HUDEP-2 (cell line): ENCODE results near the gene MIAT.
A peak's percentile ranks its signal among the peaks of the same experiment; 100 is the strongest.

Experiments used
- DNase-seq, 76 experiments: peaks; one replicate each; lab custom pipeline; 2025; ENCODE audit not compliant: unreplicated experiment in 76 of 76; lab: John Stamatoyannopoulos, UW

MIAT gene

GRCh38 chr22:26665813-26666231 is 8.4 kb downstream of the MIAT start:
- no peak for DNase-seq

DNA sequence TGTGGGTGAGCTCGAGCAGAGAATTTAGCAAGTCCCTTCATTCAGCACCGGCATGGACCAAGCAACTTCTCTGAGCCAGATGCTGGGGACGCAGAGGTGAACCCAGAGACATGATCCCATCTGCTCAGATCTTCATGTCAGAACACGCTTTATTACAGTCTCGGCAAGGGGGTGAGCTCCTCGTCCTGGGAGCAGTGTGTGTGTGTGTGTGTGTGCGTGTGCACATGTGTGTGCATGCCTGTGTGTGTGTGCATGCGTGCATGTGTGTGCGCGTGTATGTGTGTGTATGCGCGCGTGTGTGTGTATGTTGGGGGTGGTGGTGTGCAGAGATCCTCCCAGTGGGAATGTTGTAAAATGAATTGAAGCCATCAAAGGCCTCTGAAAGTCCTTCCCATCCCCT is 9.8 kb downstream of the MIAT start:
- DNase-seq = no peak

GRCh38 chr22:26669060-26669481 is 11.7 kb downstream of the MIAT start:
- peak in 49 of 76 experiments; percentile 8 to 62 (median 33) for DNase-seq

DNA sequence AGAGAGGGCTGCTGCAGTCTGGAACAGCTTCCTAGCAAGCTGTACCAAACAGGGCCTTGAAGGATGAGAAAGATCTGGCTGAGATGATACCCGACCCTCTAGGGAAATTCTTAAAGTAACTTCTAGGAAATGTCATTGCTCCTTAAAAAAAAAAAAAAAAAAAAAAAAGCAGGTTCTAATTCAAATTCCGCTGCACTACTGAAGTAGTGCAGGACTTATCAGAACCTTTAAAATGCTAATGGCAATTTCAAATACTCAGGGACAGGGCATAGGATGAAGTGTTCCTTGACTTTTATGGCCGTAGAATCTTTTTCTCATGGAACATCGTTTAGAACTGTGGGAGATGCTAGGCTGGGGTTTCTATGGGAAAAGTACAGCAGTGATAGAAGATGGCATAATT is 13.1 kb downstream of the MIAT start:
- no peak for DNase-seq

DNA sequence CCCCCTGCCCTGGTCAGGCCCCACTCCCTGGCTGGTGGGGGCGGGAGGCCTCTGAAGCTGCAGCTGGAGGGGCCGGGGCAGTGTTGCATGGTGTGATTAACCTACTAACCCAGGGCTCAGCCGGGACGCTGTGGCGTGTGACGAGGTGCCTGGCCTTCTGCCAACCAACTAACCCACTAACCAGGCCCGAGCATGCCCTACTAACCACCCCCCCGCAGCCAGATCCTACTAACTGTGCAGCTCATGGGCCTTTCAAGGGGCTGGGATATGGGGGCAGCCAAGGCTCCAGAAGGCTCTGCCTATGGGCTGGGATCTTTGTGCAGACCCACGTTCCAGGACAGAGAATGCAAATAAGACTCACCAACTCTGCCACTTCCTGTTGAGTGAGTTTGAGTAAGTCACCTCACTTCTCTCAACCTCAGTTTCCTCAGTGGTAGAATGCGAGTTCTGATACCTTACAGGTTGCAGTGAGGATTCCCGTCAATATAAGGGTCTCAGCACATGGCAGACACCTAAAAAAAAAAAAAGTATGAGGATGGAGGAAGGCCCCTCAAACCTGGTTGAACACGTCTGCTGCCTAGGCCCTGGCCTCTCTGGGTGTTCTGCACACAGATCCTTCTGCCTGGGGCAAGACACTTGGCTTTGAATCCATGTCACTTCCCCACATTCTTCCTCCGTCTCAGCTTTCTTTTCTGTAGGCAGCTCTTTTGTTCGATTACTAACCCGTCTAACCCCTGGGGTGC is 14.1 kb downstream of the MIAT start:
- DNase-seq = peak in 2 of 76 experiments; percentile 1 to 7

DNA sequence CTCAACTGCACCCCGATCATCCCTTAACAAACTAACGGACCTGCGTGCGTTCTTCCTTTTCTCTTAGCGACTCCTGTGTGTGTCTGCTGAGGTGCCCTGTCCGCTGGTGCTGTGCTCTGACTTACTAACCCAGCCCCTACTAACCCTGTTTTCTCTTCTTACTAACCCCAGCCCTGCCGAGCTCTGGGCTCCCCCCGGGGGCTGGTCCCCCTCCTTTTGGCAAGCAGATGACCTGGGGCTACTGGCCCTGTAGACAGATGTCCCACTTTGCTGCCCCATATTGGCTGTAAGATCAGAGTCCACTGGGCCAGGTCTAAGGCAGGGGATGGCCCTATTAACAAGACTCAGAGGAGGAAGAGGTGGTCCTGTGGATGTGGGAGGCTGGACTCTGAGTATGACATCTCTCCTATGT is 14.7 kb downstream of the MIAT start:
- no peak for DNase-seq

- peak in 75 of 76 experiments; percentile 33 to 98 (median 87) for DNase-seq
Observed at GRCh38 chr22:26672590-26673468, 15.4 kb downstream of the MIAT start.

DNA sequence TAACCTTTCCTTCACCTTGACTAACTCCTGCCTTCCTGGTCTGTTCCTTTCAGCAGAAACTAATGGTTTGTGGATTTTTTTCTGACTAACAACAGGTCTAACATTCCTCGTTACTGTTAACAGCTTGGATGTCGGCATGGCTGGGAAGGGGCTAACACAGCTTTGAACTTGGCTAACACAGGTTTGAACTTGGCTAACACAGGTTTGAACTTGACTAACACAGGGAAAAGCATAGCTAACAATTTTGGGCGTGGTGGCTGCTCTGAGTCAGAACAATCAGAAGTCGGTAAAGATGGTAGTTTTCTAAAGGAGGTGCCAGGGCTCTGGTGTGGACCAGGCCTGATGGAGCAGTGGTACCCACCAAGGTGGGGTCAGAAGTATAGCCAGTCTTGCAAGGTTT is 16.1 kb downstream of the MIAT start:
- DNase-seq = no peak

- no peak for DNase-seq
Observed at GRCh38 chr22:26674211-26675190, 17.1 kb downstream of the MIAT start.

GRCh38 chr22:26675687-26676268 is 18.4 kb downstream of the MIAT start:
- no peak for DNase-seq

DNA sequence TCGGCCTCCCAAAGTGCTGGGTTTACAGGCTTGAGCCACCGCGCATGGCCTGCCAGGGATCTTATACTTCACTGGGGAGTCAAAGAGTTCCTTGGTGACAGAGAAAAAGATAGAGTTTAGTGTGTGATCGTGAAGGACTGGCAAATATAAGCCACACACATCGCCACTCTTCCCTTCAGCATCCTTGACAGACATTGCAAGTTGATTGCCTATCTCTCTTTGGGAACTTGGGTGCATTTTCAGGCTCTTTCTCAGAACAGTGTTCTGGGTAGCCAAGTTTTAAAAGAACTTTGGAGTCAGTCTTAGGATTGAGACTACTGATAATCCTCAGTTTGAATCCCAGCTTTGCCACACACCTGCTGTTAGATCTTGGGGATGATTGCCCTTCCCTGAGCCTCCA is 19.8 kb downstream of the MIAT start:
- no peak for DNase-seq

DNA sequence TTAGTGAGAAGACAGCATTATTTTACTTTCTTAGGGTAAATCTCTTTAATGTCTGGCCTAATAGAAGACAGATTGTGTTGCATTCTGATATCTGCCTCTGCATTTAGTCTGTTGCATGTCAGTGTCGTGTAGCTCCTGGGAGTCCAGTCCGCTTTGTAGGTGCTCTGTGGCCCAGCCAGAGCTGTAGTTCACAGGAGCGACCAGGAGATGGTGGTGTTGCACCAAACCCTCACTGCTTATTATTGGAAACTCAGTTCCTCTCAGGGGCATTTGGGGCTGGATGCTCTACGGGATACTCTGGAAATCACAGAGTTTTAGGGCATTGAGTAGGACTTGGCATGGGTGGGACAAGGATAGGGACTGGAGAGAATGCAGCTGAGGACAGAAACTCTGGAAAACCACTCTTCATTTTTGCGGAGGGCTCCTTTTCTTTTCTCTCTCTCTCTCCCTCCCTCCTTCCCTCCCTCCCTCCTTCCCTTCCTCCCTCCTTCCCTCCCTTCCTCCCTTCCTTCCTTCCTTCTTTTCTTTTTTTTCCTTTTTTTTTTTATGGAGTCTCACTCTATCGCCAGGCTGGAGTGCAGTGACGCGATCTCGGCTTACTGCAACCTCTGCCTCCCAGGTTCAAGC is 21.7 kb downstream of the MIAT start:
- DNase-seq = peak in 64 of 76 experiments; percentile 5 to 78 (median 50)

DNA sequence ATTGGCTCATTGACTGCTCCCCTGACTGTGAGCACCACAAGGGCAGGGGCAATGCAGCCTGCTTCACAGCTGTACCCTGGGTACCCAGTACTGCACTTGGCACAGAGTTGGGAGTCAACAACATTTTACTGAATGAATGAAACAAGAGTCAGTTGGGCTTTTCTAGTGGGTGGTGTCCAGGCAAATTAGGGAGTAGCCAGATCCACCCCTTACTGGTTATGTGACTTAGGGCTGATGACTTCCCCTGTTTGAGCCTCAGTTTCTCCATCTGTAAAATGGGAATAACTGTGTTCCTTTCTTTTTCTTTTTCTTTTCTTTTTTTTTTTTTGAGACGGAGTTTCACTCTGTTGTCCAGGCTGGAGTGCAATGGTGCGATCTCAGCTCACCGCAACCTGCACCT is 23.1 kb downstream of the MIAT start:
- no peak for DNase-seq

DNA sequence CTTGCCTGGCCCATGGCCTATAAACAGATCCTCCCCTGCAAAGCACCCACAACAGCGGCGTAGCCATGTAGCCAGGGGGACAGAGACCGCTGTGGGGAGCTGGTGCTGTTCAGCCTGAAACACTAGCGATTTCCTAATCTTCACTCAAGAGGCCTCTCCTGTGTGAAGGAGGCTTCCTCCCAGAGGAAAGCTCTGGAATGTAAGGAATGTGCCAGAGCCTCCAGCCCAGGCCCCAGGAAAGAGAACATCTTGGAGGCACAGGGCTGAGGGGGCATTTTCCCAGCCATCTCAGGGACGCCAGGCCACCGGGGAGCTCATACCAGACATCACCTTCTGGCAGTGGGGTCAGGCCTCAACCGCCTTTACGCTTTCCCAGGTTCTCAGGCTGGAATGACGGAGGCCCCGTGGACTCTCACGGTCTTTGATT is 24.0 kb downstream of the MIAT start:
- DNase-seq = no peak

DNA sequence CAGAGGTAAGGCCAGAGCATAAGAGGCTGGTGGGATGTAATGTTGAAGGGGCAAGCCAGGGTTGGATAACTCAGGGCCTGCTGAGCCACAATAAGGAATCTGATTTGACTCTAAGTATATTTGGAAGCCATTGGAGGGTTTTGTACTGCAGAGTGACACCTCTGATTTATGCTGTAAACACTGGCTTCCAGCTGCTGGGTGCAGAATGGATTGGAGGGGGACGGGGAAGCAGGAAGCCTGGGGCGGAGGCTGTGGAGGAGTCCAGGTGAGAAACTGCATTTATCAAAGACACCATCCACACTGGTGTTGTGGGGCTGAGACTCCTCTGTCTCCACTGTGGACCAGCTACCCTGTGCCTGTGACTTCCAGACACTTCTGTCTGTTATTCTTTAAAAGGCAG is 26.8 kb downstream of the MIAT start:
- no peak for DNase-seq

DNA sequence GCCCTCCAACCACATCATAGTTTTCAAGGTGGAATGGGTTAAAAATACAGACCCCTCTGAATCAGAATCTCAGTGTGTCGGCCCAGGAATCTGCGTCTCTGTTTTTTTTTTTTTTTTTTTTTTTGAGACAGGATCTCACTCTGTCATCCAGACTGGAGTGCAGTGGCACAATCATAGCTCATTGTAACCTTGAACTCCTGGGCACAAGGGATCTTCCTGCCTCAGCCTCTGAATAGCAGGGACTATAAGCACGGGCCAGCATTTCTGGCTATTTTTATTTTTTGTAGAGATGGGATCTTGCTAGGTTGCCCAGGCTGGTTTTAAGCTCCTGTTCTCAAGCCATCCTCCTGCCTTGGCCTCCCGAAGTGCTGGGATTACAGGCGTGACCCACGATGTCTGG is 28.2 kb downstream of the MIAT start:
- no peak for DNase-seq

- no peak for DNase-seq
Observed at GRCh38 chr22:26687439-26687838, 30.1 kb downstream of the MIAT start.

DNA sequence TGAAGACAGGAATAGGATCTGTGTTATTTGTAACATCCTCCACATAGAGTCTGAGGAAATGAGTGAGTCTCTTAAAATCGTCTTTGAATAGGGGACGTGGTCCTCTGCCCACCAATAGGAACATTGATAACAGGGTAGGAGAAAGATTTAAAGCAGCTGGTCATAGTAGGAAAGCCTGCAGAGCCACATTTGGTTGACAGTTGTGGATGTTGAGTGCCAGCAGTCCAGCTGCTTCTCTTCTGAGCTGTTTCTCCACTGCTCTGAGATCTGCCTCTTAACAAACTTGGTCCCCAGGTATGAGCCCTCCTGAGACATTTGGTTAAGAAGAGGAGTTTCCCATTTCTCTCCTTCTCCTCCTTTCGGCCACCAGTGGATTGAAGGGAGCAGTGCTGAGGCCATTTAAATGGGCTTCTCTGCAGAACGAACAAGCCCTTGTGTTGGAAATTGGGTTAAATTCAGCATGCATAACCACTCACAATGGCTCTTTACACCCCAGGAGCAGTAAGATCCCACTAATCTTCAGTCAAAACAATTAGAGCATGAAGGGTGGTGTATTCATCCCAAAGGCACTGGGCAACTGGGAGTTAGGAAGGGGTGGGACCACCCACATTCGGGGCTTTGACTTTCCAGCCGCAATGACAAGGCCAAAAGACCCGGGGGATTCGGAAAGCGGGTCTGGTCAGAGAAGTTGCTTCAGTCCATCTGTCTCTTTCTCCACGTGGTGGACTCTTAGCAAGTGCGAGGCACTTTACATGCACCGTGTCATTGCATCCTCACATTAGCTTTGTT is 32.3 kb downstream of the MIAT start:
- DNase-seq = no peak
